ENCODE data around the gene SMCO3. TPM values are rescaled to one million over a fixed set of nuclear protein-coding genes. Genes with fewer than 3 reads are reported as not detected.

SMCO3 gene
- total RNA-seq, 1 experiment from 2014 or later: not detected

DNA sequence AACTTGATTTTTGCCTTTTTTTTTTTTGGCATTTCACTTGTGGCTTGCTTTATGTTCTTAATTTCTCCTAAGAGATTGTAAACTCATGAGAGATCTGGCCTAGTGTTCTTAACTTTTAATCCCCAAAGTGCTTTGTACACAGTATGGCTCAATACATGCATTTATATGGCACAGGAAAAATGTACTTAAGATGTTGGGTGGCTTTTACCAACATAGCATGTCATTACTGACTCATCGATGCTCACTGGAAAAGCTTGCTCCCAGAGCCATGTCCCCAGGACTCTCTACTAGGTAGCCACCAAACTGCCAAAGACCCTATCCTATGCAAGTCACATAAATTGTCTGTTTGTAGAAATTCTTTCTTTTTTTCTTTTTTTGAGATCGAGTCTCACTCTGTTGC lies 13.1 kb upstream of the SMCO3 start (continued):
- TF ChIP-seq, protein P1, sequence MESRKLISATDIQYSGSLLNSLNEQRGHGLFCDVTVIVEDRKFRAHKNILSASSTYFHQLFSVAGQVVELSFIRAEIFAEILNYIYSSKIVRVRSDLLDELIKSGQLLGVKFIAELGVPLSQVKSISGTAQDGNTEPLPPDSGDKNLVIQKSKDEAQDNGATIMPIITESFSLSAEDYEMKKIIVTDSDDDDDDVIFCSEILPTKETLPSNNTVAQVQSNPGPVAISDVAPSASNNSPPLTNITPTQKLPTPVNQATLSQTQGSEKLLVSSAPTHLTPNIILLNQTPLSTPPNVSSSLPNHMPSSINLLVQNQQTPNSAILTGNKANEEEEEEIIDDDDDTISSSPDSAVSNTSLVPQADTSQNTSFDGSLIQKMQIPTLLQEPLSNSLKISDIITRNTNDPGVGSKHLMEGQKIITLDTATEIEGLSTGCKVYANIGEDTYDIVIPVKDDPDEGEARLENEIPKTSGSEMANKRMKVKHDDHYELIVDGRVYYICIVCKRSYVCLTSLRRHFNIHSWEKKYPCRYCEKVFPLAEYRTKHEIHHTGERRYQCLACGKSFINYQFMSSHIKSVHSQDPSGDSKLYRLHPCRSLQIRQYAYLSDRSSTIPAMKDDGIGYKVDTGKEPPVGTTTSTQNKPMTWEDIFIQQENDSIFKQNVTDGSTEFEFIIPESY (IDR thresholded peaks at IDR 0.05; ENCODE audit: extremely low read depth, insufficient replicate concordance, low read length): no peak
- no peak for TF ChIP-seq POLR2A (IDR thresholded peaks at IDR 0.05; ENCODE audit: borderline replicate concordance, extremely low read depth, insufficient read depth, insufficient read length)
- no peak for TF ChIP-seq TCF7L2 (IDR thresholded peaks at IDR 0.05; ENCODE audit: borderline replicate concordance, extremely low read depth, insufficient read depth, insufficient read length)
- TF ChIP-seq MAX (IDR thresholded peaks at IDR 0.05): no peak
- TF ChIP-seq EGR1 (IDR thresholded peaks at IDR 0.05; ENCODE audit: low read depth): no peak
- TF ChIP-seq YY1 (IDR thresholded peaks at IDR 0.05; ENCODE audit: extremely low read depth, insufficient replicate concordance, low read depth, low read length): no peak
- TF ChIP-seq SIN3A (IDR thresholded peaks at IDR 0.05; ENCODE audit: low read depth): no peak
- TF ChIP-seq ZNF274 (IDR thresholded peaks at IDR 0.05; ENCODE audit: low read depth, low read length): no peak

DNA sequence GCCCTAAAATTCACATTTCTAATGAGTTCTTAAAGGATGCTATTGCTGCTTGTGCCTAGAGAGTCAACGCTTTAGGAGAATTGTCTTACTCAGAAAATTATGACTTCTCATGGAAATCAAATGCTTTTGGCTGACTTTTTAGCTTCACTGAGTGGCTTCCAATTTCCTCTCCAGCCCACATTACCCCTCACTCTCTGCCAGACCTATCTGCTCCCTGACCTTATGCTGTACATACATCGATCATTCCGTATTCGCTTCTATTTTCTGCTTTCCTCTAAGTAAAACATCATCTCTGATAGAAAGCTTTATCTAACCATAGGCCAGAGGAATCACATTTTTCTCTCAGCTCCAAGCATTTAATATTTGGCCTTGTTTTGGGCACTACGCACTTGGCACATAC lies 12.5 kb upstream of the SMCO3 start:
- Histone ChIP-seq H3K9ac (ENCODE audit: low read length) (no peak overlapping the region), H3K4me3 (replicated peaks in 1 of 2; ENCODE audit: low read depth in 1 of 2, low read length in 2 of 2) (no peak overlapping the region), H4K20me1 (ENCODE audit: insufficient read depth) (no peaks in the 10 kb centered on the region), H3K36me3 (ENCODE audit: control insufficient read depth in 1 of 2, insufficient read depth in 2 of 2, low read length in 2 of 2) (no peaks in the 10 kb centered on the region), H3K9me2 (ENCODE audit: insufficient read depth) (no peaks in the 10 kb centered on the region), H3K27me3 (ENCODE audit: insufficient read depth, low read length) (no peaks in the 10 kb centered on the region), H3K4me2 (ENCODE audit: low read length) (no peak overlapping the region), H3K79me2 (ENCODE audit: insufficient read depth, low read length) (no peaks in the 10 kb centered on the region), H3K9me3 (ENCODE audit: control insufficient read depth in 1 of 2, insufficient read depth in 1 of 2, low read depth in 1 of 2, low read length in 2 of 2) (no peaks in the 10 kb centered on the region), H3K27ac (ENCODE audit: low read depth, low read length) (no peak overlapping the region), H2AFZ (ENCODE audit: low read depth, low read length, poor library complexity, severe bottlenecking) (no peak overlapping the region), H3K4me1 (ENCODE audit: control insufficient read depth in 1 of 2, insufficient read depth in 2 of 2, low read length in 2 of 2) (no peaks in the 10 kb centered on the region)
- ATAC-seq (no peak), DNase-seq (ENCODE audit: low read depth, low spot score) (no peak)
- ChIA-PET RAD21 (ENCODE audit: low non-redundant PET in 1 of 2, low total read pairs in 2 of 2, uncharacterized antibody in 2 of 2, unreplicated experiment in 2 of 2) (no interaction called here), POLR2A (no interaction called here), CTCF (no interaction called here)
- TF ChIP-seq POLR2A (IDR thresholded peaks at IDR 0.05; ENCODE audit: borderline replicate concordance, extremely low read depth, insufficient read depth, insufficient read length): no peak
- TF ChIP-seq, protein P2, sequence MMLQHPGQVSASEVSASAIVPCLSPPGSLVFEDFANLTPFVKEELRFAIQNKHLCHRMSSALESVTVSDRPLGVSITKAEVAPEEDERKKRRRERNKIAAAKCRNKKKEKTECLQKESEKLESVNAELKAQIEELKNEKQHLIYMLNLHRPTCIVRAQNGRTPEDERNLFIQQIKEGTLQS (IDR thresholded peaks at IDR 0.05): no peak
- no peak for TF ChIP-seq ZNF274 (IDR thresholded peaks at IDR 0.05; ENCODE audit: low read depth, low read length)
- TF ChIP-seq YY1 (IDR thresholded peaks at IDR 0.05; ENCODE audit: extremely low read depth, insufficient replicate concordance, low read depth, low read length): no peak
- TF ChIP-seq CBX3 (IDR thresholded peaks at IDR 0.05; ENCODE audit: low read depth): no peak
- TF ChIP-seq, protein P3, sequence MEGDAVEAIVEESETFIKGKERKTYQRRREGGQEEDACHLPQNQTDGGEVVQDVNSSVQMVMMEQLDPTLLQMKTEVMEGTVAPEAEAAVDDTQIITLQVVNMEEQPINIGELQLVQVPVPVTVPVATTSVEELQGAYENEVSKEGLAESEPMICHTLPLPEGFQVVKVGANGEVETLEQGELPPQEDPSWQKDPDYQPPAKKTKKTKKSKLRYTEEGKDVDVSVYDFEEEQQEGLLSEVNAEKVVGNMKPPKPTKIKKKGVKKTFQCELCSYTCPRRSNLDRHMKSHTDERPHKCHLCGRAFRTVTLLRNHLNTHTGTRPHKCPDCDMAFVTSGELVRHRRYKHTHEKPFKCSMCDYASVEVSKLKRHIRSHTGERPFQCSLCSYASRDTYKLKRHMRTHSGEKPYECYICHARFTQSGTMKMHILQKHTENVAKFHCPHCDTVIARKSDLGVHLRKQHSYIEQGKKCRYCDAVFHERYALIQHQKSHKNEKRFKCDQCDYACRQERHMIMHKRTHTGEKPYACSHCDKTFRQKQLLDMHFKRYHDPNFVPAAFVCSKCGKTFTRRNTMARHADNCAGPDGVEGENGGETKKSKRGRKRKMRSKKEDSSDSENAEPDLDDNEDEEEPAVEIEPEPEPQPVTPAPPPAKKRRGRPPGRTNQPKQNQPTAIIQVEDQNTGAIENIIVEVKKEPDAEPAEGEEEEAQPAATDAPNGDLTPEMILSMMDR (IDR thresholded peaks at IDR 0.05 in 2 of 3, conservative IDR thresholded peaks at IDR 0.05 in 1 of 3; ENCODE audit: borderline replicate concordance in 1 of 3, insufficient read depth in 1 of 3, low read depth in 2 of 3, low read length in 2 of 3): no peak
- no peak for TF ChIP-seq JUND (IDR thresholded peaks at IDR 0.05)
- no peak for TF ChIP-seq ELF1 (IDR thresholded peaks at IDR 0.05; ENCODE audit: borderline replicate concordance, low read depth)
- TF ChIP-seq POLR2AphosphoS5 (IDR thresholded peaks at IDR 0.05; ENCODE audit: low read depth, low read length): no peak
- TF ChIP-seq, protein P4, sequence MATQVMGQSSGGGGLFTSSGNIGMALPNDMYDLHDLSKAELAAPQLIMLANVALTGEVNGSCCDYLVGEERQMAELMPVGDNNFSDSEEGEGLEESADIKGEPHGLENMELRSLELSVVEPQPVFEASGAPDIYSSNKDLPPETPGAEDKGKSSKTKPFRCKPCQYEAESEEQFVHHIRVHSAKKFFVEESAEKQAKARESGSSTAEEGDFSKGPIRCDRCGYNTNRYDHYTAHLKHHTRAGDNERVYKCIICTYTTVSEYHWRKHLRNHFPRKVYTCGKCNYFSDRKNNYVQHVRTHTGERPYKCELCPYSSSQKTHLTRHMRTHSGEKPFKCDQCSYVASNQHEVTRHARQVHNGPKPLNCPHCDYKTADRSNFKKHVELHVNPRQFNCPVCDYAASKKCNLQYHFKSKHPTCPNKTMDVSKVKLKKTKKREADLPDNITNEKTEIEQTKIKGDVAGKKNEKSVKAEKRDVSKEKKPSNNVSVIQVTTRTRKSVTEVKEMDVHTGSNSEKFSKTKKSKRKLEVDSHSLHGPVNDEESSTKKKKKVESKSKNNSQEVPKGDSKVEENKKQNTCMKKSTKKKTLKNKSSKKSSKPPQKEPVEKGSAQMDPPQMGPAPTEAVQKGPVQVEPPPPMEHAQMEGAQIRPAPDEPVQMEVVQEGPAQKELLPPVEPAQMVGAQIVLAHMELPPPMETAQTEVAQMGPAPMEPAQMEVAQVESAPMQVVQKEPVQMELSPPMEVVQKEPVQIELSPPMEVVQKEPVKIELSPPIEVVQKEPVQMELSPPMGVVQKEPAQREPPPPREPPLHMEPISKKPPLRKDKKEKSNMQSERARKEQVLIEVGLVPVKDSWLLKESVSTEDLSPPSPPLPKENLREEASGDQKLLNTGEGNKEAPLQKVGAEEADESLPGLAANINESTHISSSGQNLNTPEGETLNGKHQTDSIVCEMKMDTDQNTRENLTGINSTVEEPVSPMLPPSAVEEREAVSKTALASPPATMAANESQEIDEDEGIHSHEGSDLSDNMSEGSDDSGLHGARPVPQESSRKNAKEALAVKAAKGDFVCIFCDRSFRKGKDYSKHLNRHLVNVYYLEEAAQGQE (IDR thresholded peaks at IDR 0.05; ENCODE audit: low read depth): no peak
- no peak for TF ChIP-seq SP1 (IDR thresholded peaks at IDR 0.05; ENCODE audit: low read depth)
- intact Hi-C loops (cut with micrococcal nuclease): no loop called here
- no TSS peak for BruUV-seq (replicated peaks)
